Neural progenitor cell (in vitro differentiated cells): ENCODE data around the gene CCL24. TPM values are rescaled to one million over a fixed set of nuclear protein-coding genes. Genes with fewer than 3 reads are reported as not detected.

Source experiments
- DNase-seq: peaks from one replicate; pipeline ENCODE4 v3.0.0-alpha.2; 2016; ENCODE audit warnings: low spot score
- H2AFZ ChIP-seq: fragments of 200-600 bp; sonication (generic); replicated peaks from 2 replicates; pipeline ENCODE4 v1.6.1; 2016; ENCODE audit warnings: antibody characterized with exemption
- H3F3A ChIP-seq: fragments of 200-600 bp; sonication (generic); 2 replicates; pipeline ENCODE4 v1.6.1; 2016; ENCODE audit warnings: antibody characterized with exemption, low read depth
- H3K27ac ChIP-seq: fragments of 200-600 bp; sonication (generic); 2 replicates; pipeline ENCODE4 v1.5.1; 2016; ENCODE audit warnings: mild to moderate bottlenecking
- H3K27me3 ChIP-seq: fragments of 200-600 bp; sonication (generic); 2 replicates; pipeline ENCODE4 v1.6.1; 2016; ENCODE audit warnings: mild to moderate bottlenecking, moderate library complexity
- H3K36me3 ChIP-seq: fragments of 200-600 bp; sonication (generic); 2 replicates; pipeline ENCODE4 v1.5.1; 2016
- H3K4me1 ChIP-seq: fragments of 200-600 bp; sonication (generic); 2 replicates; pipeline ENCODE4 v1.6.1; 2016; ENCODE audit warnings: mixed run types
- H3K4me2 ChIP-seq: fragments of 200-600 bp; sonication (generic); 2 replicates; pipeline ENCODE4 v1.6.1; 2016
- H3K4me3 ChIP-seq: fragments of 200-600 bp; sonication (generic); 2 replicates; pipeline ENCODE4 v1.5.1; 2016
- H3K79me2 ChIP-seq: fragments of 200-600 bp; sonication (generic); 2 replicates; pipeline ENCODE4 v1.6.1; 2016; ENCODE audit warnings: low read depth
- H3K9ac ChIP-seq: fragments of 200-600 bp; sonication (generic); 2 replicates; pipeline ENCODE4 v1.6.1; 2016
- H3K9me3 ChIP-seq: fragments of 200-600 bp; sonication (generic); 2 replicates; pipeline ENCODE4 v1.5.1; 2016; ENCODE audit warnings: low read depth
- H4K20me1 ChIP-seq: fragments of 200-600 bp; sonication (generic); 2 replicates; pipeline ENCODE4 v1.6.1; 2016; ENCODE audit warnings: low read depth
- H3K27ac Mint-ChIP-seq: 3 replicates; pipeline ENCODE4 v1.8.0; 2021; ENCODE audit warnings: mixed read lengths
- H3K27me3 Mint-ChIP-seq: 2 replicates; pipeline ENCODE4 v1.8.0; 2022; ENCODE audit warnings: low read depth, mild to moderate bottlenecking, inconsistent platforms, moderate library complexity, mixed read lengths; ENCODE audit not compliant: insufficient read depth
- H3K36me3 Mint-ChIP-seq: 3 replicates; pipeline ENCODE4 v1.8.0; 2021; ENCODE audit warnings: mixed read lengths
- H3K4me1 Mint-ChIP-seq: 3 replicates; pipeline ENCODE4 v1.8.0; 2021; ENCODE audit warnings: mixed read lengths
- H3K4me3 Mint-ChIP-seq: 3 replicates; pipeline ENCODE4 v1.8.0; 2021; ENCODE audit warnings: mild to moderate bottlenecking, moderate library complexity, mixed read lengths
- H3K9me3 Mint-ChIP-seq: 3 replicates; pipeline ENCODE4 v1.8.0; 2020; ENCODE audit warnings: mixed read lengths
- EZH2 ChIP-seq: fragments of 200-600 bp; sonication (generic); IDR thresholded peaks from 2 replicates; pipeline ENCODE4 v1.6.1; 2017; ENCODE audit warnings: antibody characterized with exemption, mild to moderate bottlenecking, moderate library complexity
- EZH2phosphoT487 ChIP-seq: fragments of 200-600 bp; sonication (generic); IDR thresholded peaks from 2 replicates; pipeline ENCODE4 v1.6.1; 2017; ENCODE audit warnings: antibody characterized with exemption
- total RNA-seq: library from RNA; depleted of rRNA; stranded (reverse); fragments of >200 nt; gene quantifications from 2 replicates; pipeline ENCODE4 v1.2.3, GENCODE V29; 2015; ENCODE audit warnings: low replicate concordance
- TF ChIP-seq, protein P1 (sequence below): fragments of 200-600 bp; sonication (generic); IDR thresholded peaks from 2 replicates; pipeline ENCODE4 v1.5.1; 2017; ENCODE audit warnings: antibody characterized with exemption, mild to moderate bottlenecking

The CCL24 gene
- total RNA-seq, 1 donor from 2014 or later: not detected

DNA sequence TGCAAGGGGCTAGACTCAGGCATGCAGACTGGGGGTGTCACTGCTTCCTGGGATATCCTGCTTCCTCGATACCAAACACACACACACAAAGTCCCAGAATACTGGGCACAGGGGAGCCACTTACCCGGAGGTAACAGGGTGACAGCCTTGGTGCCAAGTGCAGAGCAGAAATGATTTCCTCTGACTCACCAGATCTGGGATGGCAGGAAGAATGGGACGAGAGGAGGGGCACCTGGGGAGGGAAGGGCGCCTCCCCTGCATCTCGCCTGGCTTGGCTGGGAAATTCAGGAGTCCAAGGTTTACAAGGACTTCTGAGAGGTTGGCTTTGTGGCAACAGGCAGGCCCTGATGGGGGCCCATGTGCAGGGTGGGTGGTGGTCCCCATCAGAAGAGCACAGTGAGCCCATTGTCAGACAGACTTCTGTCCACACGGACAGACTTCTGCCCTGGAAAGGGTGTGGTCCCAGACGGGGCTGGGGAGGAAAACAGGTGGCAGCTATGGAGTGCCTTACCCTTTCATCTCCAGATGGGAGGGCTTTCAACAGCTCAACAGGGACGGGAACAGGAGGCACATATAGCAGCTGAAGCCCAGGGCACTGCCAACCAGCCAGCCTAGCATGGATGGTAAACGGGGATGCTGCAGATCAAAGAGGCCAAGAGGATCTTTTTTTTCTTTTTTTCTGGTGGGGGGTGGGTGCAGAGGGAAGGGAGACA is 9.7 kb upstream of the CCL24 start:
- Histone ChIP-seq H3K79me2 (no peaks in the 10 kb centered on the region), H3K9ac (no peak overlapping the region), H3K27ac (no peak overlapping the region), H3K36me3 (no peaks in the 10 kb centered on the region), H3K4me3 (no peak overlapping the region), H3K4me2 (no peak overlapping the region), H2AFZ (no peak overlapping the region), H4K20me1 (no peaks in the 10 kb centered on the region), H3K9me3 (no peaks in the 10 kb centered on the region), H3K4me1 (no peaks in the 10 kb centered on the region), H3K27me3 (peaks cover 8% of the 10 kb centered on the region), H3F3A (no peaks in the 10 kb centered on the region)
- Mint-ChIP-seq H3K27me3 (peaks cover 8% of the 10 kb centered on the region), H3K4me1 (no peaks in the 10 kb centered on the region), H3K27ac (peak overlapping the region; percentile 48), H3K4me3 (no peak overlapping the region), H3K36me3 (no peaks in the 10 kb centered on the region), H3K9me3 (no peaks in the 10 kb centered on the region)
- DNase-seq: no peak
- TF ChIP-seq EZH2phosphoT487: no peak
- TF ChIP-seq, protein P1, sequence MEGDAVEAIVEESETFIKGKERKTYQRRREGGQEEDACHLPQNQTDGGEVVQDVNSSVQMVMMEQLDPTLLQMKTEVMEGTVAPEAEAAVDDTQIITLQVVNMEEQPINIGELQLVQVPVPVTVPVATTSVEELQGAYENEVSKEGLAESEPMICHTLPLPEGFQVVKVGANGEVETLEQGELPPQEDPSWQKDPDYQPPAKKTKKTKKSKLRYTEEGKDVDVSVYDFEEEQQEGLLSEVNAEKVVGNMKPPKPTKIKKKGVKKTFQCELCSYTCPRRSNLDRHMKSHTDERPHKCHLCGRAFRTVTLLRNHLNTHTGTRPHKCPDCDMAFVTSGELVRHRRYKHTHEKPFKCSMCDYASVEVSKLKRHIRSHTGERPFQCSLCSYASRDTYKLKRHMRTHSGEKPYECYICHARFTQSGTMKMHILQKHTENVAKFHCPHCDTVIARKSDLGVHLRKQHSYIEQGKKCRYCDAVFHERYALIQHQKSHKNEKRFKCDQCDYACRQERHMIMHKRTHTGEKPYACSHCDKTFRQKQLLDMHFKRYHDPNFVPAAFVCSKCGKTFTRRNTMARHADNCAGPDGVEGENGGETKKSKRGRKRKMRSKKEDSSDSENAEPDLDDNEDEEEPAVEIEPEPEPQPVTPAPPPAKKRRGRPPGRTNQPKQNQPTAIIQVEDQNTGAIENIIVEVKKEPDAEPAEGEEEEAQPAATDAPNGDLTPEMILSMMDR: no peak
- TF ChIP-seq EZH2: no peak

DNA sequence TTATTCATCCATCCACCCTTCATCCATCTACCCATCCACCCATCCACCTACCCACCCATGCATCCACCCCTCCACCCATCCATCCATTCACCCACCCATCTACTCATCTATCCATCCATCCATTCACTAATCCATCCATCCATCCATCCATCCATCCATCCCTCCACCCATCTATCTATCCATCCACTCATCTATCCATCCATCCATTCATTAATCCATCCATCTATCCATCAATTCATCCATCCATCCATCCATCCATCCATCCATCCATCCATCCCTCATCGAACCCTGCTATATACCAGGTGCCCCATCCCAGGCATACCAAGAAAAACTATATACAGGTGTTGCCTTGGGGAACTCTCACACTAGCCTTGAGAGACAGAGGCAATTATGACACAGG is 7.1 kb upstream of the CCL24 start:
- Mint-ChIP-seq H3K27me3 (peaks cover 4% of the 10 kb centered on the region), H3K36me3 (no peaks in the 10 kb centered on the region), H3K27ac (no peak overlapping the region), H3K4me3 (no peak overlapping the region), H3K4me1 (no peaks in the 10 kb centered on the region), H3K9me3 (no peaks in the 10 kb centered on the region)
- H3K27me3 ChIP-seq: no peaks in the 10 kb centered on the region
- no peaks in the 10 kb centered on the region for H3K9me3 ChIP-seq
- no peak for DNase-seq
- H3K4me2 ChIP-seq: no peak overlapping the region
- H3K9ac ChIP-seq: no peak overlapping the region
- no peak overlapping the region for H3K4me3 ChIP-seq
- no peak overlapping the region for H3K27ac ChIP-seq
- no peaks in the 10 kb centered on the region for H3F3A ChIP-seq
- H3K4me1 ChIP-seq: no peaks in the 10 kb centered on the region
- H3K79me2 ChIP-seq: no peaks in the 10 kb centered on the region
- TF ChIP-seq, protein P1: no peak
- TF ChIP-seq EZH2: no peak
- no peak for TF ChIP-seq EZH2phosphoT487
- no peak overlapping the region for H2AFZ ChIP-seq
- H3K36me3 ChIP-seq: no peaks in the 10 kb centered on the region
- H4K20me1 ChIP-seq: no peaks in the 10 kb centered on the region

DNA sequence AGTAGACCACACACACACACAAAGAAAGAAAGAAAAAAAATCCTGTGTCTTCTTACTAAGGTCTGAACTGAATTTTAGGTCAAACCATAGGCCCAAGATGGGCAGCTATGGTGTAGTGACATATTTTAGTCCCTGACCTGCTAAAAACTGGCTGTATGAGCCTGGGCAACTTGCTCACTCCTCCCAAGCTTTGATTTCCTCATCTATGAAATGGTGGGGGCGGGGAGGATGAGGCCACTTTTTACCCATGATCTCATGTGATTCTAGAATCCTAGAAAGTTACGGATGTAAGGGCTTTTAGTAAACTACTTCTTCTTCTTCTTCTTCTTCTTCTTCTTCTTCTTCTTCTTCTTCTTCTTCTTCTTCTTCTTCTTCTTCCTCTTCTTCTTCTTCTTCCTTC is 6.1 kb upstream of the CCL24 start:
- H3K79me2 ChIP-seq: no peaks in the 10 kb centered on the region
- no peaks in the 10 kb centered on the region for H3F3A ChIP-seq
- no peak overlapping the region for H3K27ac Mint-ChIP-seq
- no peak overlapping the region for H3K4me2 ChIP-seq
- no peak overlapping the region for H3K9ac ChIP-seq
- peaks cover 4% of the 10 kb centered on the region for H3K27me3 Mint-ChIP-seq
- no peaks in the 10 kb centered on the region for H3K9me3 Mint-ChIP-seq
- no peaks in the 10 kb centered on the region for H3K27me3 ChIP-seq
- DNase-seq: no peak
- TF ChIP-seq EZH2: no peak
- TF ChIP-seq, protein P1: no peak
- no peak for TF ChIP-seq EZH2phosphoT487
- no peak overlapping the region for H3K27ac ChIP-seq
- H3K4me3 ChIP-seq: no peak overlapping the region
- no peaks in the 10 kb centered on the region for H3K4me1 ChIP-seq
- H3K4me1 Mint-ChIP-seq: no peaks in the 10 kb centered on the region
- no peaks in the 10 kb centered on the region for H3K36me3 ChIP-seq
- H2AFZ ChIP-seq: no peak overlapping the region
- no peaks in the 10 kb centered on the region for H4K20me1 ChIP-seq
- no peaks in the 10 kb centered on the region for H3K9me3 ChIP-seq
- H3K4me3 Mint-ChIP-seq: no peak overlapping the region
- H3K36me3 Mint-ChIP-seq: no peaks in the 10 kb centered on the region
